Measurements from ENCODE around the gene LHFPL6.

LHFPL6 gene

GRCh38 chr13:39381456-39381855, 221.5 kb downstream of the LHFPL6 start:
- DNase-seq (ENCODE audit: low spot score): no peak

- DNase-seq (ENCODE audit: low spot score): no peak
Measured at GRCh38 chr13:39379667-39380655, 223.0 kb downstream of the LHFPL6 start.

GRCh38 chr13:39379118-39379517, 223.9 kb downstream of the LHFPL6 start:
- DNase-seq (ENCODE audit: low spot score): no peak

GRCh38 chr13:39378306-39378705, 224.7 kb downstream of the LHFPL6 start:
- no peak for DNase-seq (ENCODE audit: low spot score)

GRCh38 chr13:39377699-39378098, 225.3 kb downstream of the LHFPL6 start:
- no peak for DNase-seq (ENCODE audit: low spot score)

GRCh38 chr13:39376076-39376475, 226.9 kb downstream of the LHFPL6 start:
- DNase-seq (ENCODE audit: low spot score): no peak

- DNase-seq (ENCODE audit: low spot score): peak; percentile 5
Measured at GRCh38 chr13:39375601-39376000, 227.4 kb downstream of the LHFPL6 start.

- DNase-seq (ENCODE audit: low spot score): no peak
Measured at GRCh38 chr13:39374741-39375189, 228.2 kb downstream of the LHFPL6 start.

GRCh38 chr13:39373145-39373544, 229.8 kb downstream of the LHFPL6 start:
- DNase-seq (ENCODE audit: low spot score): no peak

GRCh38 chr13:39371706-39372105, 231.3 kb downstream of the LHFPL6 start:
- DNase-seq (ENCODE audit: low spot score): no peak

GRCh38 chr13:39370554-39370953, 232.4 kb downstream of the LHFPL6 start:
- DNase-seq (ENCODE audit: low spot score): no peak

- DNase-seq (ENCODE audit: low spot score): no peak
Measured at GRCh38 chr13:39370048-39370447, 232.9 kb downstream of the LHFPL6 start.

GRCh38 chr13:39369161-39369890, 233.7 kb downstream of the LHFPL6 start:
- no peak for DNase-seq (ENCODE audit: low spot score)

- no peak for DNase-seq (ENCODE audit: low spot score)
Measured at GRCh38 chr13:39365879-39366278, 237.1 kb downstream of the LHFPL6 start.

- no peak for DNase-seq (ENCODE audit: low spot score)
Measured at GRCh38 chr13:39364947-39365468, 238.0 kb downstream of the LHFPL6 start.

- DNase-seq (ENCODE audit: low spot score): no peak
Measured at GRCh38 chr13:39363382-39363772, 239.6 kb downstream of the LHFPL6 start.

- DNase-seq (ENCODE audit: low spot score): no peak
Measured at GRCh38 chr13:39362652-39363381, 240.2 kb downstream of the LHFPL6 start.

- DNase-seq (ENCODE audit: low spot score): no peak
Measured at GRCh38 chr13:39353988-39354387, 249.0 kb downstream of the LHFPL6 start.

GRCh38 chr13:39350461-39350881, 252.5 kb downstream of the LHFPL6 start:
- DNase-seq (ENCODE audit: low spot score): no peak

- no peak for DNase-seq (ENCODE audit: low spot score)
Measured at GRCh38 chr13:39349391-39349960, 253.5 kb downstream of the LHFPL6 start.
